Heart left ventricle (tissue), 16 donors: ENCODE data around the gene ACAA2. TPM values are rescaled to one million over a fixed set of nuclear protein-coding genes. Genes with fewer than 3 reads are reported as not detected.
"Not testable (repeated sequence)": the region's sequence is repeated elsewhere in the genome, so short reads cannot be mapped to it uniquely, and the experiment has no call there.

Source experiments
- ATAC-seq, 4 donors: fragments of 200-7000 bp; cut with Tn5 transposase; one replicate each; pipeline ENCODE4 v1.9.1; 2020 to 2022; ENCODE audit warnings: moderate library complexity in 4 of 4, mild to moderate bottlenecking in 3 of 4, moderate number of reproducible peaks in 1 of 4
- DNase-seq, 5 donors: peaks; one replicate each; pipeline ENCODE4 v3.0.0-alpha.2; 2020
- H3K27ac ChIP-seq, 12 donors: fragments of 200-600 bp; sonication (generic) in 4 of 12; one replicate each; pipeline versions ENCODE4 v1.5.0 to v1.8.0; 2016 to 2022; ENCODE audit warnings: mild to moderate bottlenecking in 2 of 12
- H3K27me3 ChIP-seq, 9 donors: fragments of 200-600 bp; sonication (generic) in 2 of 9; one replicate each; pipeline versions ENCODE4 v1.5.1 to v1.8.0; 2016 to 2022; ENCODE audit warnings: mild to moderate bottlenecking in 3 of 9
- H3K36me3 ChIP-seq, 9 donors: fragments of 200-600 bp; sonication (generic) in 2 of 9; one replicate each; pipeline versions ENCODE4 v1.5.0 to v1.8.0; 2018 to 2022; ENCODE audit warnings: mild to moderate bottlenecking in 2 of 9
- H3K4me1 ChIP-seq, 12 donors: fragments of 200-600 bp; sonication (generic) in 4 of 12; one replicate each; pipeline versions ENCODE4 v1.5.0 to v1.8.0; 2016 to 2022; ENCODE audit warnings: mild to moderate bottlenecking in 3 of 12
- H3K4me3 ChIP-seq, 12 donors: fragments of 200-600 bp; sonication (generic) in 4 of 12; one replicate each; pipeline versions ENCODE4 v1.5.0 to v1.8.0; 2017 to 2022; ENCODE audit warnings: mild to moderate bottlenecking in 9 of 12, moderate library complexity in 4 of 12
- H3K9me3 ChIP-seq, 12 donors: fragments of 200-600 bp; sonication (generic) in 4 of 12; one replicate each; pipeline versions ENCODE4 v1.5.0 to v1.8.0; 2016 to 2022; ENCODE audit warnings: mild to moderate bottlenecking in 1 of 12
- POLR2A ChIP-seq, 2 donors: fragments of 450-650 bp; IDR thresholded peaks; one replicate each; pipeline ENCODE4 v1.6.1; 2017; ENCODE audit warnings: antibody characterized with exemption in 2 of 2, mild to moderate bottlenecking in 2 of 2, moderate library complexity in 2 of 2
- WGBS, 4 donors: extraction: QIAGEN DNeasy Blood & Tissue Kit in 2 of 4; methylation state at CpG; one replicate each; pipeline versions ENCODE4 v1.1.5 to v1.1.7; 2013 to 2018; 5-methylcytosine and 5-hydroxymethylcytosine counted together
- intact Hi-C, 10 donors: fragments of 100-400 bp; cut with DNase I; formaldehyde crosslinking; loops; one replicate each; pipeline versions ENCODE4 v1.11.1 to v1.14.2; 2022
- polyA plus RNA-seq, 2 donors: library from polyadenylated mRNA; stranded (reverse); fragments of 200-250 nt; gene quantifications; one replicate each; pipeline ENCODE4 v1.2.3, GENCODE V29; 2013
- total RNA-seq, 9 donors: library from RNA; depleted of rRNA in 2 of 9; stranded (reverse); fragments of >200 nt in 2 of 9; fragmentation: NEBNext Ultra II Directional in 3 of 9; extraction: Animal tissue kit (Norgen Biotek cat#: 25700) in 3 of 9; gene quantifications; one replicate each; pipeline versions ENCODE4 v1.1.0 to v1.2.4, GENCODE V29; 2016 to 2023
- TF ChIP-seq, protein P1 (sequence below), 12 donors: fragments of 200-600 bp; sonication (generic) in 4 of 12; IDR thresholded peaks; one replicate each; pipeline versions ENCODE4 v1.5.0 to v1.8.0; 2018 to 2022; ENCODE audit warnings: antibody characterized with exemption in 12 of 12, mild to moderate bottlenecking in 5 of 12
- donor health status: ischemic (EF 13 %, LVEDD 7.1; RV severe dilation, severe dysfunction).
- donor health status: healthy with polysubstance abuse.
- donor health status: DM: no; HTN: yes; CAD: no.
- donor health status: DM: no; HTN: no; CAD: no.
- donor health status: ischemic (EF 25% LVEDD 6.9; RV normal size, moderate dysfunction).
- donor health status: ischemic (EF 25% LVEDD 5.7; RV mildly dilated, moderate dysfunction).
- donor health status: healthy.
- donor health status: DM: yes; HTN: yes; CAD: no.
- donor health status: ischemic (EF 35%, LVEDD 5.7; RV mildly dilated, moderate dysfunction).
- donor health status: nonischemic (EF 11% LVEDD 7.7; RV severe dilation, severe dysfunction).
- donor health status: DM: yes; HTN: yes; CAD: no.
- donor health status: PGD.
- donor health status: ischemic (EF 29% LVEDD 5.4; RV normal size, mild dysfunction).
- donor health status: nonischemic (EF 23%, LVEDD 6.1; RV moderate dilation, normal function).

Gene ACAA2
- total and polyA plus RNA-seq, 11 donors = 129 to 379 (median 221) TPM

DNA sequence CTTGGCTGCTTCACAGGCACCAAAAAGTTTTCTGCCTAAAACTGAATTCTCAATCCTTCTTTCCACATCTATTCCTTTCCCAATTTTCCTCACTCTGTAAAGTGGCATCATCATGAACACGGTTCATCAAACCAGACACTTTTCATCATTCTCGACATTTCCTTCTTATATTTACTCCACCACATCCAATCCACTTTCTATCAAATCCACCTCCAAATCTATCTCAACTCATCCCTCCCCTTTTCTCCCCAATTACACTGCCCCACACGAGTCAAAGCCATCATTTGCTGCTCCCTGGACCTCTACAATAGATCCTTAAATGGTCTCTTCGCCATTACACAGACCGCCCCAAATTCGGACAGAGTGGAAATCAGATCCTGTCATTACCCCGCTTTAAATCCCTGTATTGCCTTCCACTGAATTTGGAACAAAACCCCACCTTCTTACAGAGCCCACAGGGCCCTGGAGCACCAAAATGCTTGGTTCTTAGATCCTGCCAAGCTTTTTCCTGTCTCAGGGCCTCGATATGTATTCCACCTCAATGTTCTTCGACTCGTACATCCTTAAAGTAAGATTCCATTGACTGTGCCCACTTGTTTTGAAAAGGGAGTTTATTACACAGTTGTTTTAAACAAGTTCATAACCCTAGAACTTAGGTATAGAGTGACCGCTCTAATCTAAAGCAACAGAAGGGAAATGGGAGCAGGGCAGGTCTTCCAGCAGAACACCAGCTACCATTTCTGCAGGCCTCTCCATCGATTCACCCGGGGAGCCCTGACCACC is 856 bp downstream of the ACAA2 start:
- peak overlapping the region; percentile 82 to 100 (median 97) for H3K27ac ChIP-seq
- DNase-seq (no peak), ATAC-seq (no peak)
- H3K36me3 ChIP-seq = no peaks in the 10 kb centered on the region
- peak overlapping the region; percentile 71 to 96 (median 86) for H3K4me3 ChIP-seq
- H3K4me1 ChIP-seq = peaks cover 0 to 28% (median 15%) of the 10 kb centered on the region in 12 donors
- intact Hi-C loops = loop anchor here in 2 of 10 donors (5.0 to 10.0 kb wide), 3 partner anchors 318 to 475 kb away; partner anchors contain the start of genes CXXC1 (in 1 of the 2), MBD1 (in 1 of the 2) and RPL17 (in 1 of the 2)
- no peaks in the 10 kb centered on the region for H3K27me3 ChIP-seq
- TF ChIP-seq, protein P1, sequence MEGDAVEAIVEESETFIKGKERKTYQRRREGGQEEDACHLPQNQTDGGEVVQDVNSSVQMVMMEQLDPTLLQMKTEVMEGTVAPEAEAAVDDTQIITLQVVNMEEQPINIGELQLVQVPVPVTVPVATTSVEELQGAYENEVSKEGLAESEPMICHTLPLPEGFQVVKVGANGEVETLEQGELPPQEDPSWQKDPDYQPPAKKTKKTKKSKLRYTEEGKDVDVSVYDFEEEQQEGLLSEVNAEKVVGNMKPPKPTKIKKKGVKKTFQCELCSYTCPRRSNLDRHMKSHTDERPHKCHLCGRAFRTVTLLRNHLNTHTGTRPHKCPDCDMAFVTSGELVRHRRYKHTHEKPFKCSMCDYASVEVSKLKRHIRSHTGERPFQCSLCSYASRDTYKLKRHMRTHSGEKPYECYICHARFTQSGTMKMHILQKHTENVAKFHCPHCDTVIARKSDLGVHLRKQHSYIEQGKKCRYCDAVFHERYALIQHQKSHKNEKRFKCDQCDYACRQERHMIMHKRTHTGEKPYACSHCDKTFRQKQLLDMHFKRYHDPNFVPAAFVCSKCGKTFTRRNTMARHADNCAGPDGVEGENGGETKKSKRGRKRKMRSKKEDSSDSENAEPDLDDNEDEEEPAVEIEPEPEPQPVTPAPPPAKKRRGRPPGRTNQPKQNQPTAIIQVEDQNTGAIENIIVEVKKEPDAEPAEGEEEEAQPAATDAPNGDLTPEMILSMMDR (IDR thresholded peaks at IDR 0.05) = no peak
- no peak for TF ChIP-seq POLR2A (IDR thresholded peaks at IDR 0.05)
- H3K9me3 ChIP-seq = peaks cover 0 to 19% (median 7%) of the 10 kb centered on the region in 12 donors
- 41 to 47% (median 45%) methylated on average over 13 of the region's 13 CpGs for WGBS, 4 donors

DNA sequence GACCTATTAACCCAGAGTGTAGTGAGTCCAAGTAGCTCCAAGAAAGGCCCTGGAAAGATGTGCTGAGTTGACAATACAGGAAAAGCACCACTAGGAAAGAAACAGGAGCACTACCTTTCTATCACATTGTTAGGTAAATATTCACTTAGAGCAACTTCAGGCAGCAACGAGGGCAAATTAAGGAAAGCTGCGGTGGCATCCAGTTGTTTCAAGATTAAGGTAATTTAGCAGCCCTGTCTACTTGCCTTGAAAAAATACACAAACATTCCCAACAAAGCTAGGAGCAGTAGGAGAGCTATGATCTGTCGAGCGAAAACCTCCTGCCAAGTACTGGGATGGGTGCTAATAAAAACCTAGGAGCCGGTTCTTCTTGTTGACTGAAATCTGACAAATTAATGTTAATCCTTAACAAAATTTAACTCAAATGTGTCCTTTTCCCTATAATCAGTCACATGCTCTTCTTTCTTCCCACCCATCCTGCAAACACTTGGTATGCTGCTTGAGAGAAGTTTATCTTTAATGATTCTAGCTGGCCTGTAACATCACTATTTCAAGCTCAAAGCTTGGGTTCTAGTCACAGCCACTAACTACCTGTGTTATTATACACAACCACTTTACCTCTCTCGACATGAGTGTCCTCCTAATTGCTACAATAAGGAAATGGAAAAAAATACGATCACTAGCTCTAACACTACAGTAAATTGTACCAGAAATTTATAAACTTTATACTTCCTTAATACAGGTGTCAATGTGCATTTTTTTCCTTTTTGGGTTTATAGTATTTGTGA is 2.0 kb downstream of the ACAA2 start:
- Histone ChIP-seq H3K27me3 (no peaks in the 10 kb centered on the region), H3K36me3 (no peaks in the 10 kb centered on the region), H3K27ac (peak overlapping the region in 2 of 12 donors; percentile 12 to 100), H3K4me3 (peak overlapping the region in 5 of 12 donors; percentile 3 to 92 (median 91)), H3K9me3 (peaks cover 0 to 19% (median 7%) of the 10 kb centered on the region in 12 donors), H3K4me1 (peaks cover 0 to 28% (median 18%) of the 10 kb centered on the region in 12 donors)
- WGBS, 4 donors = 55 to 67% (median 66%) methylated on average over 7 of the region's 7 CpGs
- intact Hi-C loops = loop anchor here in 2 of 10 donors (5.0 to 10.0 kb wide), 3 partner anchors 317 to 476 kb away; partner anchors contain the start of genes CXXC1 (in 1 of the 2), MBD1 (in 1 of the 2) and RPL17 (in 1 of the 2)
- ATAC-seq (no peak), DNase-seq (no peak)
- TF ChIP-seq, protein P1 (IDR thresholded peaks at IDR 0.05) = no peak
- no peak for TF ChIP-seq POLR2A (IDR thresholded peaks at IDR 0.05)

DNA sequence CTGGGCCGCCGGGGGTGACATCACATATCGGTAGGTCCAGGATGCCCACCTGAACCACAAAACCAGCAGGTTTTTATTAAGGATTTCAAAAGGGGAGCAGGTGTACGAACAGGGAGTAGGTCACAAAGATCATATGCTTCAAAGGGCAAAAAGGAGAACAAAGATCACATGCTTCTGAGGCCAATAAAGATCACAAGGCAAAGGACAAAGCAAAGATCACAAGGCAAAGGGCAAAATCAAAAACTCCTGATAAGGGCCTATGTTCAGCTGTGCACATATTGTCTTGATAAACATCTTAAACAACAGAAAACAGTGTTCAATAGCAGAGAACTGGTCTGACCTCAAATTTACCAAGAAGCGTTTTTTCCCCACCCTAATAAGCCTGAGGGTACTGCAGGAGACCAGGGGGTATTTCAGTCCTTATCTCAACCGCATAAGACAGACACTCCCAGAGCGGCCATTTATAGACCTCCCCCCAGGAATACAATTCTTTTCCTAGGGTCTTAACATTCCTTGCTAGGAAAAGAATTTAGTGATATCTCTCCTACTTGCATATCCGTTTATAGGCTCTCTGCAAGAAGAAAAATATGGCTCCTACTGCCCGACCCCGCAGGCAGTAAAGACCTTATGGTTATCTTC is 4.7 kb downstream of the ACAA2 start:
- H3K9me3 ChIP-seq = peaks cover 0 to 19% (median 7%) of the 10 kb centered on the region in 12 donors
- WGBS, 4 donors = 93 to 97% (median 95%) methylated on average over 10 of the region's 10 CpGs
- ATAC-seq, DNase-seq, H3K27ac ChIP-seq, H3K36me3 ChIP-seq, intact Hi-C loops, H3K27me3 ChIP-seq, H3K4me3 ChIP-seq: not testable (repeated sequence)
- H3K4me1 ChIP-seq = peaks cover 0 to 28% (median 16%) of the 10 kb centered on the region in 12 donors

DNA sequence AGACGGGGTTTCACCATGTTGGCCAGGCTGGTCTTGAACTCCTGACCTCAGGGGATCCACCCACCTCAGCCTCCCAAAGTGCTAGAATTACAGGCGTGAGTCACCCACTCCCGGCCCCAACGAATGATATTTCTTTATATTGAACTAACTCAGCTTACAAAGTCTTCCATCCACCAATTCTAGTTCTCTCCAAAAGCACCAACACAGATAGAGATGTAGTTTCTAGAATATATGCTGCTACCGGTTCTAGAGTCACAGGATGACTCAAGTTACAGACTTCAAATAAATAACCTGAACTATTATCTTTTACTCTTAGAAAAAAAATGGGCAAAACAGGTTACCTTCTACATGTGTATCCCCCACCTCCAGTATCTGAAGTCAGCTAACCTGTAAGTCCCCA is 9.2 kb downstream of the ACAA2 start:
- peaks cover 0 to 26% (median 13%) of the 10 kb centered on the region in 9 donors for H3K36me3 ChIP-seq
- H3K27ac ChIP-seq = no peak overlapping the region
- H3K9me3 ChIP-seq = peaks cover 0 to 14% (median 2%) of the 10 kb centered on the region in 12 donors
- no peak for DNase-seq
- 93 to 95% (median 94%) methylated on average over 5 of the region's 5 CpGs for WGBS, 4 donors
- intact Hi-C loops = no loop called here
- H3K4me1 ChIP-seq = peaks cover 0 to 27% (median 1%) of the 10 kb centered on the region in 12 donors
- ATAC-seq = no peak
- H3K4me3 ChIP-seq = no peak overlapping the region
- no peaks in the 10 kb centered on the region for H3K27me3 ChIP-seq
- TF ChIP-seq, protein P1 (IDR thresholded peaks at IDR 0.05) = no peak
- no peak for TF ChIP-seq POLR2A (IDR thresholded peaks at IDR 0.05)
